ENCODE measurements around the gene CHI3L2. TPM values are rescaled to one million over a fixed set of nuclear protein-coding genes. Genes with fewer than 3 reads are reported as not detected.

Gene CHI3L2
- polyA plus RNA-seq, 2 of the 4 experiments (the other 2 are of a cell fraction): 0.23 to 0.43 TPM

DNA sequence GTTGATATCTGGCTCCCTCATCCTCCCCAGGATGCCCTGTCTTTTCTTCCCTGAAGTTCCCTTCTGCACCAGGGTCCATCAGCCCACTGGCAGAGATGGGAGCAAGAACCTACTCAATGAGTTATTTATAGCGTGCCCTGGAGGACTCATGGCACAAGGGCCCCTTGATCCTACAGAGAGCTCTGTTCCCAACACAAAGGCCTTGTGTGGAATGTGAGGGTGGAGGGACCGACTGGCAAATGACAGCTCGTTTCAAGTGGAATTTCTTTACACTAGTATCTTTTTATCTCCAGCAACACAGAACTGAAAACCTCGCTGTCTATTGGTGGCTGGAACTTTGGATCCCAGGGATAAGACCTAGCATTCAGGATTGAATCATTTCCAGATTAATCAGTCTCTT, 22.4 kb downstream of the CHI3L2 start:
- DNase-seq (ENCODE audit: low read depth in 1 of 2, low spot score in 1 of 2): no peak
- no peaks in the 10 kb centered on the region for H3K4me1 ChIP-seq
- 27% methylated on average over 4 of the region's 4 CpGs for WGBS (ENCODE audit: missing lambda C conversion rate)
- ChIA-PET CTCF (interaction anchor here (1.2 kb wide), 1 partner anchor 27 kb away, joined by 5 read pairs; no protein-coding TSS in a partner anchor), POLR2A (no interaction called here)
- ATAC-seq: no peak
- H3K27ac ChIP-seq: no peak overlapping the region
- TF ChIP-seq GATA3 (IDR thresholded peaks at IDR 0.05; ENCODE audit: borderline replicate concordance): no peak
- TF ChIP-seq PHF8 (IDR thresholded peaks at IDR 0.05; ENCODE audit: borderline replicate concordance, low read depth): no peak
- TF ChIP-seq ZC3H11A (IDR thresholded peaks at IDR 0.05): no peak
- TF ChIP-seq HOXB13 (CRISPR knock-in tag; IDR thresholded peaks at IDR 0.05; ENCODE audit: low read depth): no peak
- TF ChIP-seq, protein P1, sequence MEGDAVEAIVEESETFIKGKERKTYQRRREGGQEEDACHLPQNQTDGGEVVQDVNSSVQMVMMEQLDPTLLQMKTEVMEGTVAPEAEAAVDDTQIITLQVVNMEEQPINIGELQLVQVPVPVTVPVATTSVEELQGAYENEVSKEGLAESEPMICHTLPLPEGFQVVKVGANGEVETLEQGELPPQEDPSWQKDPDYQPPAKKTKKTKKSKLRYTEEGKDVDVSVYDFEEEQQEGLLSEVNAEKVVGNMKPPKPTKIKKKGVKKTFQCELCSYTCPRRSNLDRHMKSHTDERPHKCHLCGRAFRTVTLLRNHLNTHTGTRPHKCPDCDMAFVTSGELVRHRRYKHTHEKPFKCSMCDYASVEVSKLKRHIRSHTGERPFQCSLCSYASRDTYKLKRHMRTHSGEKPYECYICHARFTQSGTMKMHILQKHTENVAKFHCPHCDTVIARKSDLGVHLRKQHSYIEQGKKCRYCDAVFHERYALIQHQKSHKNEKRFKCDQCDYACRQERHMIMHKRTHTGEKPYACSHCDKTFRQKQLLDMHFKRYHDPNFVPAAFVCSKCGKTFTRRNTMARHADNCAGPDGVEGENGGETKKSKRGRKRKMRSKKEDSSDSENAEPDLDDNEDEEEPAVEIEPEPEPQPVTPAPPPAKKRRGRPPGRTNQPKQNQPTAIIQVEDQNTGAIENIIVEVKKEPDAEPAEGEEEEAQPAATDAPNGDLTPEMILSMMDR (IDR thresholded peaks at IDR 0.05): no peak
- TF ChIP-seq EP300 (IDR thresholded peaks at IDR 0.05): no peak
- no peak for TF ChIP-seq MAZ (IDR thresholded peaks at IDR 0.05; ENCODE audit: borderline replicate concordance, low read depth, low read length)
- no peak for TF ChIP-seq RFX5 (IDR thresholded peaks at IDR 0.05)
- no peak for TF ChIP-seq POLR2A (IDR thresholded peaks at IDR 0.05; ENCODE audit: low read length)
- TF ChIP-seq EHMT2 (IDR thresholded peaks at IDR 0.05; ENCODE audit: low read depth): no peak
- no peak for TF ChIP-seq EHF (CRISPR knock-in tag; IDR thresholded peaks at IDR 0.05)
- no peak for TF ChIP-seq POLR2AphosphoS2 (conservative IDR thresholded peaks at IDR 0.05; ENCODE audit: low read length)
- TF ChIP-seq, protein P2, sequence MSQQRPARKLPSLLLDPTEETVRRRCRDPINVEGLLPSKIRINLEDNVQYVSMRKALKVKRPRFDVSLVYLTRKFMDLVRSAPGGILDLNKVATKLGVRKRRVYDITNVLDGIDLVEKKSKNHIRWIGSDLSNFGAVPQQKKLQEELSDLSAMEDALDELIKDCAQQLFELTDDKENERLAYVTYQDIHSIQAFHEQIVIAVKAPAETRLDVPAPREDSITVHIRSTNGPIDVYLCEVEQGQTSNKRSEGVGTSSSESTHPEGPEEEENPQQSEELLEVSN (IDR thresholded peaks at IDR 0.05; ENCODE audit: borderline replicate concordance, low read depth): no peak
- TF ChIP-seq HEYL (CRISPR knock-in tag; IDR thresholded peaks at IDR 0.05): no peak
- no peak for TF ChIP-seq HOXA7 (CRISPR knock-in tag; IDR thresholded peaks at IDR 0.05)
- TF ChIP-seq NPAS2 (CRISPR knock-in tag; IDR thresholded peaks at IDR 0.05; ENCODE audit: borderline replicate concordance): no peak
- TF ChIP-seq BHLHE40 (IDR thresholded peaks at IDR 0.05; ENCODE audit: low read depth, low read length): no peak
- TF ChIP-seq ZFP36 (IDR thresholded peaks at IDR 0.05; ENCODE audit: borderline replicate concordance, partially characterized antibody): no peak
- no peaks in the 10 kb centered on the region for H3K9me3 ChIP-seq
- FAIRE-seq: no peak
- H3K4me2 ChIP-seq: no peak overlapping the region
- no peak overlapping the region for H3K4me3 ChIP-seq

- 26% methylated on average over 8 of the region's 8 CpGs for WGBS (ENCODE audit: missing lambda C conversion rate)
- Histone ChIP-seq H3K4me1 (no peaks in the 10 kb centered on the region), H3K4me3 (no peak overlapping the region), H3K4me2 (no peak overlapping the region), H3K27ac (no peak overlapping the region), H3K9me3 (no peaks in the 10 kb centered on the region)
- FAIRE-seq (no peak), DNase-seq (ENCODE audit: low read depth in 1 of 2, low spot score in 1 of 2) (no peak), ATAC-seq (no peak)
- POLR2A ChIA-PET: no interaction called here
- CTCF ChIA-PET: interaction anchor here (1.1 to 1.2 kb wide), 2 partner anchors 9 to 29 kb away, joined by 3 read pairs; no protein-coding TSS in a partner anchor
- TF ChIP-seq POLR2A (IDR thresholded peaks at IDR 0.05; ENCODE audit: low read length): no peak
- TF ChIP-seq NR3C1 (IDR thresholded peaks at IDR 0.05): no peak
- TF ChIP-seq TFCP2L1 (CRISPR knock-in tag; IDR thresholded peaks at IDR 0.05): no peak
- TF ChIP-seq ATOH8 (CRISPR knock-in tag; IDR thresholded peaks at IDR 0.05; ENCODE audit: low read depth): no peak
- TF ChIP-seq BHLHE40 (IDR thresholded peaks at IDR 0.05; ENCODE audit: low read depth, low read length): no peak
- TF ChIP-seq EHMT2 (IDR thresholded peaks at IDR 0.05; ENCODE audit: low read depth): no peak
- no peak for TF ChIP-seq HOXB5 (CRISPR knock-in tag; IDR thresholded peaks at IDR 0.05)
- TF ChIP-seq SMC3 (IDR thresholded peaks at IDR 0.05): no peak
- TF ChIP-seq JUNB (IDR thresholded peaks at IDR 0.05): no peak
- TF ChIP-seq KDM5A (IDR thresholded peaks at IDR 0.05): no peak
- no peak for TF ChIP-seq MYC (IDR thresholded peaks at IDR 0.05; ENCODE audit: borderline replicate concordance, low read length)
- no peak for TF ChIP-seq RFX5 (IDR thresholded peaks at IDR 0.05)
- TF ChIP-seq, protein P3, sequence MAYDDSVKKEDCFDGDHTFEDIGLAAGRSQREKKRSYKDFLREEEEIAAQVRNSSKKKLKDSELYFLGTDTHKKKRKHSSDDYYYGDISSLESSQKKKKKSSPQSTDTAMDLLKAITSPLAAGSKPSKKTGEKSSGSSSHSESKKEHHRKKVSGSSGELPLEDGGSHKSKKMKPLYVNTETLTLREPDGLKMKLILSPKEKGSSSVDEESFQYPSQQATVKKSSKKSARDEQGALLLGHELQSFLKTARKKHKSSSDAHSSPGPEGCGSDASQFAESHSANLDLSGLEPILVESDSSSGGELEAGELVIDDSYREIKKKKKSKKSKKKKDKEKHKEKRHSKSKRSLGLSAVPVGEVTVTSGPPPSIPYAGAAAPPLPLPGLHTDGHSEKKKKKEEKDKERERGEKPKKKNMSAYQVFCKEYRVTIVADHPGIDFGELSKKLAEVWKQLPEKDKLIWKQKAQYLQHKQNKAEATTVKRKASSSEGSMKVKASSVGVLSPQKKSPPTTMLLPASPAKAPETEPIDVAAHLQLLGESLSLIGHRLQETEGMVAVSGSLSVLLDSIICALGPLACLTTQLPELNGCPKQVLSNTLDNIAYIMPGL (CRISPR knock-in tag; IDR thresholded peaks at IDR 0.05; ENCODE audit: borderline replicate concordance): no peak
- TF ChIP-seq RAD21 (conservative IDR thresholded peaks at IDR 0.05 in 1 of 2, IDR thresholded peaks at IDR 0.05 in 1 of 2): no peak
- TF ChIP-seq, protein P4, sequence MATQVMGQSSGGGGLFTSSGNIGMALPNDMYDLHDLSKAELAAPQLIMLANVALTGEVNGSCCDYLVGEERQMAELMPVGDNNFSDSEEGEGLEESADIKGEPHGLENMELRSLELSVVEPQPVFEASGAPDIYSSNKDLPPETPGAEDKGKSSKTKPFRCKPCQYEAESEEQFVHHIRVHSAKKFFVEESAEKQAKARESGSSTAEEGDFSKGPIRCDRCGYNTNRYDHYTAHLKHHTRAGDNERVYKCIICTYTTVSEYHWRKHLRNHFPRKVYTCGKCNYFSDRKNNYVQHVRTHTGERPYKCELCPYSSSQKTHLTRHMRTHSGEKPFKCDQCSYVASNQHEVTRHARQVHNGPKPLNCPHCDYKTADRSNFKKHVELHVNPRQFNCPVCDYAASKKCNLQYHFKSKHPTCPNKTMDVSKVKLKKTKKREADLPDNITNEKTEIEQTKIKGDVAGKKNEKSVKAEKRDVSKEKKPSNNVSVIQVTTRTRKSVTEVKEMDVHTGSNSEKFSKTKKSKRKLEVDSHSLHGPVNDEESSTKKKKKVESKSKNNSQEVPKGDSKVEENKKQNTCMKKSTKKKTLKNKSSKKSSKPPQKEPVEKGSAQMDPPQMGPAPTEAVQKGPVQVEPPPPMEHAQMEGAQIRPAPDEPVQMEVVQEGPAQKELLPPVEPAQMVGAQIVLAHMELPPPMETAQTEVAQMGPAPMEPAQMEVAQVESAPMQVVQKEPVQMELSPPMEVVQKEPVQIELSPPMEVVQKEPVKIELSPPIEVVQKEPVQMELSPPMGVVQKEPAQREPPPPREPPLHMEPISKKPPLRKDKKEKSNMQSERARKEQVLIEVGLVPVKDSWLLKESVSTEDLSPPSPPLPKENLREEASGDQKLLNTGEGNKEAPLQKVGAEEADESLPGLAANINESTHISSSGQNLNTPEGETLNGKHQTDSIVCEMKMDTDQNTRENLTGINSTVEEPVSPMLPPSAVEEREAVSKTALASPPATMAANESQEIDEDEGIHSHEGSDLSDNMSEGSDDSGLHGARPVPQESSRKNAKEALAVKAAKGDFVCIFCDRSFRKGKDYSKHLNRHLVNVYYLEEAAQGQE (IDR thresholded peaks at IDR 0.05): no peak
These were observed 24.1 kb downstream of the CHI3L2 start for GRCh38 chr1:111251570-111251969.

Data from A549 (cell line).